IPS-NIHi11 (cell line): ENCODE results near the gene STX1B.
"Not testable (repeated sequence)": the region's sequence is repeated elsewhere in the genome, so short reads cannot be mapped to it uniquely, and the experiment has no call there.

Source experiments
- DNase-seq: peaks from one replicate; pipeline ENCODE4 v3.0.0; 2012; ENCODE audit warnings: mixed read lengths, low spot score

The STX1B gene

GRCh38 chr16:30951750-30952149 lies 58.7 kb downstream of the STX1B start:
- DNase-seq: no peak

- DNase-seq: no peak
These were observed 59.2 kb downstream of the STX1B start for GRCh38 chr16:30951193-30951592.

GRCh38 chr16:30950516-30951065 lies 59.8 kb downstream of the STX1B start:
- no peak for DNase-seq

GRCh38 chr16:30949650-30950515 lies 60.6 kb downstream of the STX1B start:
- DNase-seq: no peak

- DNase-seq: no peak
These were observed 61.5 kb downstream of the STX1B start, which contains the start of gene ORAI3 for GRCh38 chr16:30948667-30949649. ORAI3 (plus strand) TSS chr16:30949068; CDS start chr16:30949290, 222 bp downstream.

- peak; percentile 86 for DNase-seq
These were observed 62.4 kb downstream of the STX1B start for GRCh38 chr16:30947859-30948666.

GRCh38 chr16:30947541-30947858 lies 62.9 kb downstream of the STX1B start:
- DNase-seq: no peak

- DNase-seq: no peak
These were observed 63.5 kb downstream of the STX1B start for GRCh38 chr16:30946671-30947540.

GRCh38 chr16:30944352-30944751 lies 66.1 kb downstream of the STX1B start:
- no peak for DNase-seq

GRCh38 chr16:30942426-30942806 lies 68.0 kb downstream of the STX1B start:
- DNase-seq: no peak

GRCh38 chr16:30941600-30942425 lies 68.6 kb downstream of the STX1B start:
- peak; percentile 90 for DNase-seq

- DNase-seq: not testable (repeated sequence)
These were observed 70.9 kb downstream of the STX1B start for GRCh38 chr16:30939571-30939970.
